ENCODE measurements around the gene KSR2.

DNA sequence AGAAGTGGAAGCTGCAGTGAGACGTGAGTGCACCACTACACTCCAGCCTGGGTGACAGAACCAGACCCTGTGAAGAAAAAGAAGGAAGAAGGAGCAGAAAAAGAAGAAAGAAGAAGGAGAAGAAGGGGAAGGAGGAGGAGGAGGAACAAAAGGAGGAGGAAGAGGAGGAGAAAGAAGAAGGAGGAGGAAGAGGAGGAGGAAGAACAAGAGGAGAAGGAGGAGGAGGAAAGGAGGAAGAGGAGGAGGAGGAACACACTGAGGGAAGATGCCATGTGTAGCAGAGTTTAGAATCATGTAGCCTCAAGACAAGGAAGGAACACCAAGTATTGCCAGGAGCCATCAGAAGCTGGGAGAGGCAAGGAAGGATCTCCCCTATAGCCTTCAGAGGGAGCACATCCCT lies 241.5 kb downstream of the KSR2 start:
- TF ChIP-seq CTCF (IDR thresholded peaks at IDR 0.05), result no peak
- no peak for TF ChIP-seq POLR2A (IDR thresholded peaks at IDR 0.05)
- no peak for TF ChIP-seq POLR2AphosphoS5 (IDR thresholded peaks at IDR 0.05; ENCODE audit: insufficient read depth in 1 of 2, low read depth in 1 of 2)
